Choroid plexus epithelial cell (primary cell): ENCODE data around the gene OTUB2.
A peak's percentile ranks its signal among the peaks of the same experiment; 100 is the strongest.

ENCODE experiments used
- DNase-seq: peaks from one replicate; pipeline ENCODE4 v3.0.0-alpha.2; 2010; ENCODE audit warnings: low read depth
- H3K4me3 ChIP-seq: 2 replicates; pipeline ENCODE4 v1.5.1; 2011; ENCODE audit warnings: low read depth, mild to moderate bottlenecking, control low read depth, low read length, moderate library complexity
- TF ChIP-seq, protein P1 (sequence below): conservative IDR thresholded peaks from 2 replicates; pipeline ENCODE4 v1.5.1; 2011; ENCODE audit warnings: low read depth, mild to moderate bottlenecking, control low read depth, inconsistent platforms, low read length, moderate library complexity

The OTUB2 gene

DNA sequence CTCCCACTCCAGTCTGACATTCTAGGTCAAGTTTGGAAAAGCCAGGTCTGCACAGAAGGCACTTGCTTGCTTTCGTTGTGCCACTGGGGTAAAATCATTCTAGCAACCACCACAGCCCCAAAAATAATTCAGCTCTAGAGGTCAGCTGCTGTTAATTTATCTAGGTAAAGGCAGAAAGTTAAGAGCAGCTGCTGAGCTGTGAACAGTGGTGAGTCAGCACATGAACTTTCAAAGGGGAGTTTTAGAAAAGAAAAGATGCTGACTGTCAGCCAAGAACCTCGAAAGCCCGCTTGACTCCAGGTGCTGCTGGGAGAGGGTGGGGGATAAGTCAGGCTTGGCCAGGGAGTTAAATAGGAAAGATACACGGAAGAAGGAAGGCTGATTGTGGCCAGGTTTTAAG, 16.4 kb upstream of the OTUB2 start:
- TF ChIP-seq, protein P1, sequence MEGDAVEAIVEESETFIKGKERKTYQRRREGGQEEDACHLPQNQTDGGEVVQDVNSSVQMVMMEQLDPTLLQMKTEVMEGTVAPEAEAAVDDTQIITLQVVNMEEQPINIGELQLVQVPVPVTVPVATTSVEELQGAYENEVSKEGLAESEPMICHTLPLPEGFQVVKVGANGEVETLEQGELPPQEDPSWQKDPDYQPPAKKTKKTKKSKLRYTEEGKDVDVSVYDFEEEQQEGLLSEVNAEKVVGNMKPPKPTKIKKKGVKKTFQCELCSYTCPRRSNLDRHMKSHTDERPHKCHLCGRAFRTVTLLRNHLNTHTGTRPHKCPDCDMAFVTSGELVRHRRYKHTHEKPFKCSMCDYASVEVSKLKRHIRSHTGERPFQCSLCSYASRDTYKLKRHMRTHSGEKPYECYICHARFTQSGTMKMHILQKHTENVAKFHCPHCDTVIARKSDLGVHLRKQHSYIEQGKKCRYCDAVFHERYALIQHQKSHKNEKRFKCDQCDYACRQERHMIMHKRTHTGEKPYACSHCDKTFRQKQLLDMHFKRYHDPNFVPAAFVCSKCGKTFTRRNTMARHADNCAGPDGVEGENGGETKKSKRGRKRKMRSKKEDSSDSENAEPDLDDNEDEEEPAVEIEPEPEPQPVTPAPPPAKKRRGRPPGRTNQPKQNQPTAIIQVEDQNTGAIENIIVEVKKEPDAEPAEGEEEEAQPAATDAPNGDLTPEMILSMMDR: no peak
- no peak overlapping the region for H3K4me3 ChIP-seq
- DNase-seq: peak; percentile 75

DNA sequence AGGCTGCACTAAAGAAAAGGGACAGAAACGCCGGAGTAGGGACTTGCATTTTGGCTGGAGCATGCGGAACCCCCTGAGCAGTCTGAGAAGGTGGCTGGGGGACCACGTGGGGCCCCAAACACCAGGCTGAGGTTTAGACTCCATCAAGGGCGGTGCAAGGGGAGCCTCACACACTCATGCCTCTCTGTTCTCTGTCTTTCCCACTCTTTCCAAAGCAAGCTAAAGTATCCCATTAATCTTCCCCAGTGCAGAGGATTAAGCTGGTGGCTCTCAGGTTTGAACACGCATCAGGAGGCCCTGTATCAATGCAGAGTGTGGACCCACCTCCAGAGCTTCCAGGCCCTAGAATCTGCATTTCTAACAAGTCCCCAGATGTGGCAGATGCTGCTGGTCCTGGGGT, 15.5 kb upstream of the OTUB2 start:
- H3K4me3 ChIP-seq: no peak overlapping the region
- no peak for DNase-seq
- TF ChIP-seq, protein P1: no peak

DNA sequence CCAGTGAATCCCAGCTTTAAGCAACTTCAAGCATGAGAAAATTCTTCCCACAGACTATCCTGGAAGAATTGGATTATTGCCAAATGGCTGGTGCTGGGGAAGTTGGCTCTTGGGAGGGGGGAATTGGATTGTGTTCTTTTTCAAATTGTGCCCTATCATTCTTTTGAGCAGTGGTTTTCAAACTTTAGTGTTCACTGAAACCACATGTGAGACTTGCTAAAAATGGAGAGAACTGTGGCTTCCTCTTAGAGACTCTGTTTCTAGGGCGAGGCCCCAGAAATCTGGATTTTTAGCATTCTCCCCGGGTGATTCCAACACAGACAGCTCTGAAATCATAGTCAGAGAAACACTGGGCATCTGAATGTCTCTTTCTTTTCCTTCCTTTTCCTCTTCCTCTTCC, 14.3 kb upstream of the OTUB2 start:
- no peak for DNase-seq

DNA sequence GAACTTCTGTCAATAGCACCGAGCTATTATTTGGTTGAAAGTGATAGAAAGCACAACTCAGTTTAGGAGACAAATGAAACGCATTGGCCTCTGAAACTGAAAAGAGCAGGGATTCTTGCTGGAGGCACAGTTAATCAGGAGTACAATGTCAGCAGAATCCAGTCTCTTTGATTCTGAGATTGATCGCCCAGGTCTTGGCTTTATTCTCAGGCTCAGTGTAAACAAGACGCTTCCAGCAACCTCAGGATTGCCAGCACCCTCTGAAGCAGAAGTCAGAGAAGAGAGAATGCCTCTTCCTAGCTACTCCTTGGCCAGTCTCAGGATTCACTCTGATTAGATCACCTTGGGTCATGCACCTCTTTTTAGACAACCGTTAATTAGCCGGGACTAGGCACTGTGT, 11.8 kb upstream of the OTUB2 start:
- H3K4me3 ChIP-seq: no peak overlapping the region
- DNase-seq: no peak
- TF ChIP-seq, protein P1: no peak

More for the DNA sequence above, 14.3 kb upstream of the OTUB2 start:
- H3K4me3 ChIP-seq: no peak overlapping the region
- TF ChIP-seq, protein P1: no peak

DNA sequence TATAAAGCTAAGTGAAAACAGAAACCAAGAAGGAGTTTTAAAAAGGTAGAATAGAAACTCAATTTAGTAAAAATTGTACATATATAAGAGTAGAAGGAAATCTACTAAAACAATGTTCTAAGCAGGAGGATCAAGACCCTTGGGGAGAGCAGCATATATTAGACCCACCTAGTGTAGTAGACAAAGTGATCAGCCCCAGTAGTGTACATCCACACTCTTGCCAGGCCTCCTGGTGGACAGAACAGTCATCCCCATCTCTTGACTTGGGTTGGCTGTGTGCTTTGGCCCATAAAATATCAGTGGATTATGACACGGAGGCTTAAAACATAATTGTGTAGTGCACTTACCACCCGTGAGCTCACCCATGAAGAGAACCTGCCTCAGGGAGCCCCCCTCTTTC, 10.9 kb upstream of the OTUB2 start:
- H3K4me3 ChIP-seq: no peak overlapping the region
- DNase-seq: no peak
- TF ChIP-seq, protein P1: peak; percentile 17

DNA sequence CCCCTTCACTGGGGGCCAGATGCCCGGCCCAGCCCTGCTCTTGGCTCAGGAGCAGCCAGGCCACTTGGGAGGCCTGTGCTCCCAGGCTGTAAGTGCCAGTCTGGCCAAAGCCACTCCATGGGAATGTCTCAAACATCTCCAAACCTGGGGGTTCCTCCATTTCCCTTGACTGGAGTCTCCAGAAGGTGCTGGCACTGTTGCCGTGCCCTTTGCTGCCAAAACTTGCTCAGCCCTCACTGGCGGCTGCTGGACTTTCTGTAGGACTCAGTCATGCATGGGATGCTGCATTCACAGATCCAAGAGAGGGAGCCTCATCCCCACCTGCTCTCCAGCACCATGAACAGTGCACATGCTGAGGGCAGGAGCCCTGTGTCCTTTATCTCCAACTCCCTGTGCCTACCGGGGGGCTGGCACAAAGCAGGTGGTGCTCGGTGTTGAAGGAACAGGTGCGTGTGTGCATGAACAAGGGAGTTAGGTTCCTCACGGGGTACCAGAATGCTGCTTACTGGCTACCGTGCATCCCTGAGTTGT, 9.6 kb upstream of the OTUB2 start:
- no peak overlapping the region for H3K4me3 ChIP-seq
- no peak for DNase-seq
- TF ChIP-seq, protein P1: no peak

DNA sequence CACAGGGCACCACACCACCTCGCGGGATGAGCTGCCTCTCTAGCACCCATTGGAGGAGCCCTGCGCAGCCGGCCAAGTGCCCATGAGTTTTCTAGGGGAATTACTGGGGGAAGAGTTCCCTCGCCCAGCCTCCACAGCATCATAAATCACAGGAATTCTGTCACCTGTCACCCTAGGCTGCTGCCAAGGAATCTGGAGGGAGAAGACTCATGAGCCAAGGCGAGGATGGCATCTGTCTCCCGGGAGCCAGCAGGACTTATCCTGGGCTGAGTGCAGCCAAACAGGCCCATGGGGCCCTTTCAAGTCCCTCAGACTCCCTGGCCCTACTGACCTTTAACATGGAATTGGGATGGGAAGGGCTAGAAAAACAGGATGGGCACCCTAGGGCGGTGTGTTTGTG, 7.8 kb upstream of the OTUB2 start:
- DNase-seq: no peak
- H3K4me3 ChIP-seq: no peak overlapping the region
- TF ChIP-seq, protein P1: no peak
